Retinal pigment epithelial cell (primary cell): ENCODE data around the gene P4HB.
"Not testable (repeated sequence)": the region's sequence is repeated elsewhere in the genome, so short reads cannot be mapped to it uniquely, and the experiment has no call there.

Source experiments
- DNase-seq: peaks from one replicate; pipeline ENCODE4 v3.0.0-alpha.2; 2010; ENCODE audit warnings: low read depth
- H3K4me3 ChIP-seq: 2 replicates; pipeline ENCODE4 v1.5.1; 2011; ENCODE audit warnings: mild to moderate bottlenecking, low read length, control low read depth, moderate library complexity
- TF ChIP-seq, protein P1 (sequence below): conservative IDR thresholded peaks from 2 replicates; pipeline ENCODE4 v1.5.1; 2011; ENCODE audit warnings: low read depth, low read length, control low read depth, inconsistent platforms

The P4HB gene

DNA sequence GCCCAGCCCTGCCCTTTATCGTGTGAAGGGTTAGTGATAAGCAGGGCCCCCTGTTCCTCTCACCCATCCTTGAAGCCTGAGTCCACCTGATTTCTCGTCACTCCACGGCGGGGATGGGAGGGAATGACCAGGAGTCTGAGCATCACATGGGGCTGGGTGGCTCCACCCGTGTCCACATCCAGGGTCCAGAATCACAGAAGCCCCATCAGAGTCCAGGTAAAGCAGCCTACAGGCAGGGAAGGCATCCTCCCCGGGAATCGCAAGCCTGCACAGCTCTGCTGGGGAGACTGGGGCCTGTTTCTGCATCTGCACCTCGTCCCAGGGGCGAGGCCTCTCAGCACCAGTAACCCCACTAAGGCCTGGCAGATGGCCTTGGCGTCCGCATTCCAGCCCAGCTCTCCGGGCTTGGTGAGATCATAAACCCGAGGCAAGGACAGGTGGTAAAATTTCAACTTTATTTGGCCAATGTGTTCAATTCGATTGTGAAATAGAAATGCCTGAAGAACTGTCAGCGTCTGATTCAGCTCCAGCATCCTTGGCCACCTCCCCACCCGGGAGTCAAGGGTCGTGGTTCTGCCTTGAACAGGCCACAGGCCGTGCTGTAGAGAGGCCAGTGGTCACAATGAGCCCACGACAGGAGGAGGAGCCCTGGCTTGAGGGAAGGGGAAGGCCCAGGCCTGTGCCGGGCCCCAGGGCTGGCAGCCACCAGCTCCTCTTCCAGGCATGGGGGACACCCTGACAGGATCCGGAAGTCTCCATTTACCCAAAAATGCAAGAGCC is 17.4 kb downstream of the P4HB start:
- TF ChIP-seq, protein P1, sequence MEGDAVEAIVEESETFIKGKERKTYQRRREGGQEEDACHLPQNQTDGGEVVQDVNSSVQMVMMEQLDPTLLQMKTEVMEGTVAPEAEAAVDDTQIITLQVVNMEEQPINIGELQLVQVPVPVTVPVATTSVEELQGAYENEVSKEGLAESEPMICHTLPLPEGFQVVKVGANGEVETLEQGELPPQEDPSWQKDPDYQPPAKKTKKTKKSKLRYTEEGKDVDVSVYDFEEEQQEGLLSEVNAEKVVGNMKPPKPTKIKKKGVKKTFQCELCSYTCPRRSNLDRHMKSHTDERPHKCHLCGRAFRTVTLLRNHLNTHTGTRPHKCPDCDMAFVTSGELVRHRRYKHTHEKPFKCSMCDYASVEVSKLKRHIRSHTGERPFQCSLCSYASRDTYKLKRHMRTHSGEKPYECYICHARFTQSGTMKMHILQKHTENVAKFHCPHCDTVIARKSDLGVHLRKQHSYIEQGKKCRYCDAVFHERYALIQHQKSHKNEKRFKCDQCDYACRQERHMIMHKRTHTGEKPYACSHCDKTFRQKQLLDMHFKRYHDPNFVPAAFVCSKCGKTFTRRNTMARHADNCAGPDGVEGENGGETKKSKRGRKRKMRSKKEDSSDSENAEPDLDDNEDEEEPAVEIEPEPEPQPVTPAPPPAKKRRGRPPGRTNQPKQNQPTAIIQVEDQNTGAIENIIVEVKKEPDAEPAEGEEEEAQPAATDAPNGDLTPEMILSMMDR, result no peak
- no peak for DNase-seq
- no peak overlapping the region for H3K4me3 ChIP-seq

DNA sequence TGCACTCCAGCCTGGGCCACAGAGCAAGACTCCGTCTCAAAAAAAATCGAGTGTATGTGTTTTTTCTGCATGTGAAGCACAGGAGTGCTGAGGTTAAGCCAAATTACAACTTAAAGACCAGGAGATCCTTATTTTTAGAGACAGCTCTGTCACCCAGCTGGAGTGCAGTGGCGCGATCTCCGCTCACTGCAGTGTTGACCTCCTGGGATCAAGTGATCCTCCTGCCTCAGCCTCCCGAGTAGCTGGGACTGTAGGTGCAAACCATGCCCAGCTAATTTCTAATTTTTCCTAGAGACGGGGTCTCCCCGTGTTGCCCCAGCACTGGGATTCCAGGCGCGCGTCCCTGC is 18.0 kb downstream of the P4HB start:
- H3K4me3 ChIP-seq, result no peak overlapping the region
- TF ChIP-seq, protein P1, result no peak

DNA sequence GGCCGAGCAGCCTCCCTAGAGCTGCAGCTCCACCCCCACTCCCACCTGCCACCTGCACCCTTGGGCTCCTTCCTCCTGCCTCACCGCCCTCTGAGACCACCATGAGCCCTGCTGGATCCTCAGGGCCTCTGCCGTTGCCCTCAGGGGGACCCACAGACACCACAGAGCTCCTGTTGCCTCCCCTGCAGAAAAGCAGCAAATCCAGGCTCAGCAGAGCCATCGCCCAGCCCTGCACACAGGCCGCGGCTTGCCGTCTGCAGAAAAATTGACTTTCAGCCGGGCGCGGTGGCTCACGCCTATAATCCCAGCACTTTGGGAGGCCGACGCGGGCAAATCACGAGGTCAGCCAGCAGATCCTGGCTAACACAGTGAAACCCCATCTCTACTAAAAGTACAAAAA is 18.5 kb downstream of the P4HB start:
- TF ChIP-seq, protein P1, result no peak
- no peak overlapping the region for H3K4me3 ChIP-seq
- no peak for DNase-seq

More for the DNA sequence above, 18.0 kb downstream of the P4HB start:
- DNase-seq, result no peak

DNA sequence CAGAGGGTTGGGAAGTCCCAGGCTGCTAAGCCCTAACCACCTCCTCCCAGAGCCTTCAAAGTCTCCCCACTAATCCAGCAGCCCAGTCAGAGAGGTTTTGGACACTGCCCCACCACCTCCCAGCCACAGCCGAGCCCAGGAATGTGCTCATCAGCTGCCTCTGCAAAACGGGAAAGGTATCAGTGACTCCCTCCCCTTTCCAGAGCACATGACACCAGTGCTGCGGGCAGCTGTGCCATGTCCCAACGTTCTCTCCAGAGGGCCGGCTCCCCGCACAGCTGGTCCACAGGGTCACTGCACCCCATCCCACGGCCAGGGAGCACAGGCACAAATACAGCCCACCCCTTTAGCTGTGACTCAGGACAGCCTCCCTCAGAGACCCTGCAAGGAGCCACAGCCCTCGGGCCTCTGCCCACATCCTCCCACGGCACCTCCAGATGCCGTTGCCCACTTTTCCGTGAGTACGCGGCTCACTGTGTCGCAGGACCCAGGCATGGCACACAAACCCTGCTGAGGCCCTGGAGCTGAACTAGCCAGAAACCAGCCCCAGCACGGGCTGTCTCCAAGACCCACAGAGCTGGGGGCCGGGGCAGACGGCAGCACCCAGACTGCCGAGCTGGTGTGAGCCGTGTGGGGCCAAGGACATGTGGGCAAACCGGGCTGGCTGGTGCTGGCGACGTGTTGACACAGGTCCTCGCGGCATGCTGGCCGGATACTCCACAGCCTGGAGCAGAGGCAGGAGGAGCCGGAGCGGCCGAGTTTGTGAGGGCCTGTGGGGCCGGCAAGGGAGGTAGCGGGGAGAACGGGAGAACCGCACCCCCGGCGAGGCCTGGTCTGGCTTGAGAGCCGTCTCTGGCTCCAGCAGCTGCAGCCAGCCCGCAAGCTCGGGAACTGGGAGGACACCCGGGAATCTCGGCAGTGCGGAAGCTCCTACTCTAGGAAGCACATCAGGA is 19.2 kb downstream of the P4HB start:
- TF ChIP-seq, protein P1, result no peak
- no peak overlapping the region for H3K4me3 ChIP-seq
- DNase-seq, result no peak

DNA sequence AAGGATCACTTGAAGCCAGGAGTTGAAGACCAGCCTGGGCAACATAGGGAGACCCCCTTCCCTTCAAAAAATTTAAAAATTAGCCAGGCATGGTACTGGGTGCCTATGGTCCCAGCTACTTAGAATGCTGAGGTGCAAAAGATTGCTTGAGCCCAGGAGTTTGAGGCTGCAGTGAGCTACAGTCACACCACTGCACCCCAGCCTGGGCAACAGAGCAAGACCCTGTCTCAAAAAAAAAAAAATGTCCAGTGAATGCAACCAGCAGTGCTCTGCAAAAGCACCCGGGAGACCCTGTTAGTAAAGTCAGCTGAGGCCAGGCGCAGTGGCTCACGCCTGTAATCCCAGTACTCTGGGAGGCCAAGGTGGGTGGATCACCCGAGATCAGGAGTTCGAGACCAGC is 20.3 kb downstream of the P4HB start:
- not testable (repeated sequence) for DNase-seq, H3K4me3 ChIP-seq

DNA sequence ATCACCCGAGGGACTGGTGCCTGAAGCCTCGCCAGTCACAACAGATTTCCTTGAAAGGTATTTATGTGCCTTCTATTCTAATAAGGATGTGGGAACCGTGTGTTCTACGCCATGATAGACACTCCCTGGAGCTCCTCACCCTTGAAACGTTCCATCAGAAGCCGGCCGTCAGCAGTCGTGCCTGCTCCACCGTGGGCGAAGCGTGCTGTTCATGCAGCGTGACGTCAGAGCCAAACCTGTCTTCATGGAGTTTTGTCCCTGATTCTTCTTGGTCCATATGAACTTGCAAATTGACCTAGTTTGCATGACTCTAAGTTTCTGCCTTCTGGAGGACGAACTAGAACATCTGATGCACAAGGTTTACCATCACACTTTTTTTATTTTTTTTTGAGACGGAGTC is 21.0 kb downstream of the P4HB start:
- DNase-seq, result no peak
- TF ChIP-seq, protein P1, result no peak

DNA sequence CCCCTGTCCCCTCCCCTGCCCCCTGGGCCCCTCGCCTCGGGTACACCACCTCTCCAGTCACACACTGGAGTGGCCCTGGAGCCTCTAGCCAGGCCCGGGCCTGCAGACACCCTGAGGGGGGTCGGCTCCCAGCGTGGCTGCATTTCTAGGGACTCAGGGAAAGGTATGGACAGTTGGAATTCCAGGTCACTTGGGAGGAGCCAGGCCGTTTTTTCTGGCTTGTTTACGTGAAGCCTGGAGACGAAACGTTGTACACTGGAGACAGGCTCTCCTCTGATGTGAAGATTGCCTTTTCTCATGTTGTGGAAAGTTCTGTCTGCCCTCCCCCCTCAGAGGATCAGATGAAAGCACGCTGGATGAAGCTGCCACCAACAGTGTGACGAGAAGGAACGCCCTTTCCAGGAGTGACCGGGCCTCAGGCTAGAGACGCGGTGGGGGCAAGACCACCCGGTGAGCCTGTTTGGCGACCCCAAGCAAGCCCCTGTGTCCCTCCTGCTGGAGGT is 21.5 kb downstream of the P4HB start:
- DNase-seq, result no peak
- TF ChIP-seq, protein P1, result no peak
- no peak overlapping the region for H3K4me3 ChIP-seq

More for the DNA sequence above, 21.0 kb downstream of the P4HB start:
- H3K4me3 ChIP-seq, result no peak overlapping the region
